IPS-18a (cell line): Measurements from ENCODE around the gene DDX1.
A peak's percentile ranks its signal among the peaks of the same experiment; 100 is the strongest.
"Not testable (repeated sequence)": the region's sequence is repeated elsewhere in the genome, so short reads cannot be mapped to it uniquely, and the experiment has no call there.

Experiments
- H3K27ac ChIP-seq: one replicate; pipeline ENCODE4 v1.5.1; 2013; ENCODE audit warnings: low read length
- H3K27me3 ChIP-seq: one replicate; pipeline ENCODE4 v1.6.1; 2013; ENCODE audit warnings: mild to moderate bottlenecking, low read length; ENCODE audit not compliant: control insufficient read depth, insufficient read depth
- H3K36me3 ChIP-seq: one replicate; pipeline ENCODE4 v1.6.1; 2013; ENCODE audit warnings: low read depth, low read length; ENCODE audit not compliant: control insufficient read depth
- H3K4me1 ChIP-seq: one replicate; pipeline ENCODE4 v1.6.1; 2013; ENCODE audit warnings: low read depth, low read length; ENCODE audit not compliant: control insufficient read depth
- H3K4me3 ChIP-seq: one replicate; pipeline ENCODE4 v1.5.1; 2013; ENCODE audit warnings: low read length
- H3K9ac ChIP-seq: one replicate; pipeline ENCODE4 v1.6.1; 2013; ENCODE audit warnings: mild to moderate bottlenecking, low read length, moderate library complexity
- H3K9me3 ChIP-seq: one replicate; pipeline ENCODE4 v1.6.1; 2013; ENCODE audit warnings: low read depth, low read length; ENCODE audit not compliant: control insufficient read depth

Gene DDX1

DNA sequence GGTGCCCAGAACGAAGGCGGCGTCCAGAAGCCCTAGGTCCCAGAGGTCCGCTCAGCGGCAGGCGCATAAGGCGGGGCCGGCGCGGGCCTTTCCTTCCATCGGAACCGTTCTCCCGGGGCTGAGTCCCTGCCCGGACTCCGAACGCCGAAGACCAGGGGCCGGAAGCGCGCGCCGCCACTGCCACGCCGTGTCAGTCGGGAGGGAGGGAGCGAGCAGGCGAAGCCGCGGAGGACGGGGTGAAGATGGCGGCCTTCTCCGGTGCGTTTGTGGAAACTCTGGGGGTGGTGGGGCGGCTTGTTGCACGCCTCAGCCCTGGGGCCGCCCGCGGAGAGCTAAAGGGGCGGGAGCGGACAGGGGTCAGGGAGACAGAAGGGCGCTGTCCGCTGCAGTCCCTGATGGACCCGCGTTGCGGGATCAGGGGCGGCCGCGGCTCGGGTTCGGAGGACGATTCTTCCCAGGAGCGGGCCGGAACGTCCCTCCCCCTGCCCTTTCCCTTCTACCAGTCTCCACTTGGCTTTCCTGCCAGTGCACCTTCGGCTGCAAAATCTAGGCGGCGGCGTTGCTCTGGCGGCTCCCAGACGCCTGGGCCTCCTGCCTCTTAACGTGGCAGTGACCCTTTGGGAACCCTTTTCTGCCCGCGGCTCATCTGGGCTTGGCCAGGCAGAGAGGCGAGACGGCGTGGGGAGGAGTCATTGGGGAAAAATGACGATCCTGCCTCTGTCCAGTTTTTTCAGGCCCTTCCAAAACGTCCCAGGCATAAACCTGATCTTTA is at the start of gene DDX1:
Gene DDX1 (plus strand): TSS at position 177 of the 772 bp plus-strand sequence. CDS start 66 bp downstream, at position 243.
- Histone ChIP-seq H3K4me1 (no peaks in the 10 kb centered on the region), H3K4me3 (peak within 1 kb of the TSS; percentile 94), H3K27ac (peak within 1 kb of the TSS; percentile 73), H3K27me3 (no peaks in the 10 kb centered on the region), H3K9ac (peak within 1 kb of the TSS; percentile 85), H3K9me3 (no peaks in the 10 kb centered on the region), H3K36me3 (peaks cover 20% of the 10 kb centered on the region)

- H3K4me3 ChIP-seq, H3K27me3 ChIP-seq, H3K9me3 ChIP-seq, H3K9ac ChIP-seq, H3K36me3 ChIP-seq, H3K27ac ChIP-seq, H3K4me1 ChIP-seq: not testable (repeated sequence)
Measured at GRCh38 chr2:15542269-15542668, 49.4 kb upstream of the DDX1 start.

GRCh38 chr2:15543053-15543452 is 48.6 kb upstream of the DDX1 start:
- no peaks in the 10 kb centered on the region for H3K9me3 ChIP-seq
- H3K27ac ChIP-seq: no peak overlapping the region
- no peaks in the 10 kb centered on the region for H3K4me1 ChIP-seq

GRCh38 chr2:15543541-15543940 is 48.1 kb upstream of the DDX1 start:
- peaks cover under 1% of the 10 kb centered on the region for H3K36me3 ChIP-seq
- H3K4me1 ChIP-seq: no peaks in the 10 kb centered on the region
- H3K9me3 ChIP-seq: no peaks in the 10 kb centered on the region
- no peaks in the 10 kb centered on the region for H3K27me3 ChIP-seq
- H3K27ac ChIP-seq: no peak overlapping the region
- no peak overlapping the region for H3K9ac ChIP-seq
- no peak overlapping the region for H3K4me3 ChIP-seq

More at GRCh38 chr2:15543053-15543452, 48.6 kb upstream of the DDX1 start:
- H3K27me3 ChIP-seq: no peaks in the 10 kb centered on the region
- H3K4me3 ChIP-seq: no peak overlapping the region
- no peaks in the 10 kb centered on the region for H3K36me3 ChIP-seq
- no peak overlapping the region for H3K9ac ChIP-seq

- no peaks in the 10 kb centered on the region for H3K4me1 ChIP-seq
- no peak overlapping the region for H3K4me3 ChIP-seq
- H3K9ac ChIP-seq: no peak overlapping the region
- H3K27me3 ChIP-seq: no peaks in the 10 kb centered on the region
- H3K9me3 ChIP-seq: no peaks in the 10 kb centered on the region
- H3K36me3 ChIP-seq: peaks cover 7% of the 10 kb centered on the region
- no peak overlapping the region for H3K27ac ChIP-seq
Measured at GRCh38 chr2:15544227-15544626, 47.4 kb upstream of the DDX1 start.

DNA sequence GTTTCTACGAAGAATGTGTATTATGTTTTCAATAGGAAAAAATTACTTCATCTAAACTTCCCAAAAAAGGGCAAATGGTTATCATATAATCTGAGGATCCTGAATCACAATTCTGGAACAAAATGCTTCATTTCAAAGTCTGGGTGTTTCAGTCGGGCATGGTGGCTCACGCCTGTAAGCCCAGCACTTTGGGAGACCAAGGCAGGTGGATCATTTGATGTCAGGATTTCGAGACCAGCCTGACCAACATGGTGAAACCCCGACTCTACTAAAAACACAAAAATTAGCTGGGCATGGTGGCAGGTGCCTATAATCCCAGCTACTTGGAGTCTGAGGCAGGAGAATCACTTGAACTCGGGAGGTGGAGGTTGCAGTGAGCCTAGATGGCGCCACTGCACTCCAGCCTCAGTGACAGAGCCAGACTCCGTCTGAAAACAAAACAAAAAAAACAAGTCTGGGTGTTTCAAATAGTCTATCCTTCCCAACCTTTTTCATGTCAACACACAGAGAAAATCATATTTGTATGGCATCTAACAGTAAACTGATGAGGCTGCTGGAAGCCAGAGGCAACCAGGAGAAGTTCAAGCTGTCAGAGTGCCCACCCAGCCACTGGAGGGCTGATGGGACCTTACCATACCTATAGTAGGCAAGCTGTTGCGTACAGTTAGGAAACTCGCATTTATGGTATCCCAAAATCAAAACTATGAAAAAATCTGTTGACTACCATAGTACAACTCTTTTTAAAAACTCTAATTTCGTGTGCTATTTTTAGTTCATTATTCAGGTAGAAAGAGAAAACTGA is 45.2 kb upstream of the DDX1 start:
- Histone ChIP-seq H3K27me3 (no peaks in the 10 kb centered on the region), H3K4me3 (no peak overlapping the region), H3K36me3 (peaks cover 7% of the 10 kb centered on the region), H3K27ac (no peak overlapping the region), H3K9me3 (no peaks in the 10 kb centered on the region), H3K9ac (no peak overlapping the region), H3K4me1 (no peaks in the 10 kb centered on the region)

DNA sequence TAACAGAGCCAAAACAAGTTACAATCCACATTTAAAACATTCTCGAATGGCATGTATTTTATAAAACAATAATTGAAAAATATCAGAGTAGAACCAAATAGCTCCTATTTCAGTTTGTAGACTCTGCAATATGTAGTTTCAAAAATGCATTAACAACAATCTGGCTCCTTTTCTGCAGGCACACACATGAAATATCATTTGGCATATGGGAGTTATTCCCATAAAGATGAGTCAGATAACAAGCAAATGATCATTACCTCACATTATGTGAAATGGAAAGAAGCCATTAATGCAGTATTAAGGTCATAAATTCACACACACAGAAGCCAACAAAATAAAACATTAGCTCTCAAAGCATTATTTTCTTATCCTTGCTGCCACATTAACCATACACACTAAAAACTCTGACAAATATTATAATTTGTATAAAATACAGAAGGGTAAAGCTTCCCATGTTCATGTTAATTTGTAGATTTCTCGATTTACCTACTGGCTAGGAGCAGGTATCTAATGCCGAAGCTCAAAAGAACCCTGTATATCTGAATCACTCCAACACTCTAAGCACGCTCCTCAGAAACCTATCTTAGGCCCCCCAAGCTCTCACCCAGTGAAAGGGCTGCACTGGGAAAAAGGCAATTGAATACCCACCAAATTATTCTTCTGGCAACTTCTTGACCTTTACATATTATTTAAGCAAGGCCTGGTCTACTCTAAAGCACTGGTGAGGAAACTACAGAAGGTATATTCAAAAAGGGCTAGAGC is 44.4 kb upstream of the DDX1 start:
- Histone ChIP-seq H3K9ac (no peak overlapping the region), H3K4me1 (no peaks in the 10 kb centered on the region), H3K27ac (no peak overlapping the region), H3K27me3 (no peaks in the 10 kb centered on the region), H3K9me3 (no peaks in the 10 kb centered on the region), H3K36me3 (peaks cover 10% of the 10 kb centered on the region), H3K4me3 (no peak overlapping the region)

GRCh38 chr2:15548974-15549373 is 42.7 kb upstream of the DDX1 start:
- Histone ChIP-seq H3K9ac (no peak overlapping the region), H3K4me3 (no peak overlapping the region), H3K36me3 (peaks cover 11% of the 10 kb centered on the region), H3K27ac (no peak overlapping the region), H3K4me1 (no peaks in the 10 kb centered on the region), H3K27me3 (no peaks in the 10 kb centered on the region), H3K9me3 (no peaks in the 10 kb centered on the region)

GRCh38 chr2:15553519-15553918 is 38.1 kb upstream of the DDX1 start:
- Histone ChIP-seq H3K27me3 (no peaks in the 10 kb centered on the region), H3K36me3 (peaks cover 11% of the 10 kb centered on the region), H3K4me1 (no peaks in the 10 kb centered on the region), H3K9me3 (no peaks in the 10 kb centered on the region), H3K9ac (no peak overlapping the region), H3K27ac (no peak overlapping the region), H3K4me3 (no peak overlapping the region)

GRCh38 chr2:15553951-15554350 is 37.7 kb upstream of the DDX1 start:
- no peak overlapping the region for H3K9ac ChIP-seq
- no peak overlapping the region for H3K4me3 ChIP-seq
- H3K4me1 ChIP-seq: no peaks in the 10 kb centered on the region
- no peaks in the 10 kb centered on the region for H3K9me3 ChIP-seq
- H3K36me3 ChIP-seq: peaks cover 7% of the 10 kb centered on the region
- no peak overlapping the region for H3K27ac ChIP-seq
- no peaks in the 10 kb centered on the region for H3K27me3 ChIP-seq

DNA sequence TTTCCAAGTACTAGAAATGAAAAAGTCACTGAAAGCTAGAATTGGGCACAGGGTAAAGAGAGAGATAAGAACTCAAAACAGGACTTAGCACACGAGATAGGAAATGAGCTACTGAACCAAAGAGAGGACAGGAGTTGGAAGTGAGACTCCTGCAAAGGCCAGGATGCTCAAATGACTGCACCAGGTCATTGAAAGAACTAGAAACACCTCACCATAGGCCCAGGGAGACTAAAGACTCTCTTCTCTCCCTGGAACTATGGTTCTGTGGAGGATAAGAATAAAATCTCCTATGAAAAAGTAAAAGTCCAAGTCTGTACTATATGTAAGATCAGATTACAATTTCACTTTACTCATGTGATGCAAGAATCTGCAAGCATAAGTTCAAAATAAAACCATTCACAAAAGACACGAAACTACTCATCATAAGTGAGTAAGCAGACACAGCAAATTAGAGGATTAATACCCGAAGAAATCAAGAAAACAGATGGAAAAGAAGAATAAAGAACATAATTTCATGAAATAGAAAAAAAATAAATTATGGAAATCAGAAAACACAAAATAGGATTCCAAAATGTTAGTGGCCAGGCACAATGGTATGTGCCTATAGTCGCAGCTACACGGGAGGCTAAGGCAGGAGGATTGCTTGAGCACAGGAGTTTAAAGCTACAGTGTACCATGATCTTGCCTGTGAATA is 37.0 kb upstream of the DDX1 start:
- H3K27me3 ChIP-seq: no peaks in the 10 kb centered on the region
- no peak overlapping the region for H3K4me3 ChIP-seq
- no peak overlapping the region for H3K27ac ChIP-seq
- peaks cover 2% of the 10 kb centered on the region for H3K4me1 ChIP-seq
- no peaks in the 10 kb centered on the region for H3K9me3 ChIP-seq
- H3K9ac ChIP-seq: no peak overlapping the region
- peaks cover 4% of the 10 kb centered on the region for H3K36me3 ChIP-seq
